HL-60 (cell line): Measurements from ENCODE around the gene SLC6A11.

ENCODE experiments used
- DNase-seq, 2 experiments: peaks; one replicate each; pipeline ENCODE4 v3.0.0-alpha.2; 2010 to 2020; ENCODE audit warnings: low read depth in 1 of 2, low spot score in 1 of 2
- H3K27ac ChIP-seq: fragments of 250-450 bp; sonication (Bioruptor Pico); replicated peaks from 2 replicates; pipeline ENCODE4 v1.5.1; 2020; ENCODE audit warnings: mild to moderate bottlenecking, moderate library complexity
- H3K27me3 ChIP-seq: fragments of 250-450 bp; sonication (Bioruptor Pico); 2 replicates; pipeline ENCODE4 v1.5.1; 2021; ENCODE audit warnings: mild to moderate bottlenecking, moderate library complexity; ENCODE audit not compliant: insufficient read depth, poor library complexity, severe bottlenecking
- H3K4me3 ChIP-seq: replicated peaks from 2 replicates; pipeline ENCODE4 v1.5.1; 2011; ENCODE audit warnings: mild to moderate bottlenecking, control low read depth, low read length; ENCODE audit not compliant: insufficient read depth
- CTCF ChIP-seq: IDR thresholded peaks from one replicate; pipeline ENCODE4 v1.5.1; 2011; ENCODE audit warnings: low read length, control low read depth, inconsistent platforms; ENCODE audit not compliant: insufficient read depth
- GABPA ChIP-seq: IDR thresholded peaks from 2 replicates; pipeline ENCODE4 v1.6.1; 2012; ENCODE audit warnings: low read depth
- POLR2AphosphoS5 ChIP-seq: IDR thresholded peaks from 2 replicates; pipeline ENCODE4 v1.6.1; 2012; ENCODE audit warnings: low read depth
- REST ChIP-seq: IDR thresholded peaks from 2 replicates; pipeline ENCODE4 v1.6.1; 2012; ENCODE audit warnings: low read depth; ENCODE audit not compliant: insufficient replicate concordance
- SPI1 ChIP-seq: IDR thresholded peaks from 2 replicates; pipeline ENCODE4 v1.6.1; 2012; ENCODE audit warnings: low read depth, mild to moderate bottlenecking, borderline replicate concordance

The SLC6A11 gene

GRCh38 chr3:10780243-10780642 is 35.8 kb upstream of the SLC6A11 start:
- TF ChIP-seq REST (no peak), SPI1 (no peak), CTCF (no peak), POLR2AphosphoS5 (no peak), GABPA (no peak)
- Histone ChIP-seq H3K27ac (no peak overlapping the region), H3K27me3 (no peaks in the 10 kb centered on the region), H3K4me3 (no peak overlapping the region)
- no peak for DNase-seq

- TF ChIP-seq GABPA = no peak
- TF ChIP-seq POLR2AphosphoS5 = no peak
- no peak for TF ChIP-seq REST
- no peak for TF ChIP-seq SPI1
- TF ChIP-seq CTCF = no peak
- H3K27ac ChIP-seq = no peak overlapping the region
- H3K4me3 ChIP-seq = no peak overlapping the region
- H3K27me3 ChIP-seq = no peaks in the 10 kb centered on the region
- DNase-seq = no peak
Observed at GRCh38 chr3:10780922-10781321, 35.1 kb upstream of the SLC6A11 start.

- TF ChIP-seq GABPA = no peak
- no peak for TF ChIP-seq REST
- TF ChIP-seq SPI1 = no peak
- no peak for TF ChIP-seq POLR2AphosphoS5
- TF ChIP-seq CTCF = no peak
- Histone ChIP-seq H3K27me3 (no peaks in the 10 kb centered on the region), H3K27ac (no peak overlapping the region), H3K4me3 (no peak overlapping the region)
- DNase-seq = no peak
Observed at GRCh38 chr3:10781981-10782380, 34.0 kb upstream of the SLC6A11 start.
